Stimulated activated CD4-positive, alpha-beta T cell treated with anti-CD3 and anti-CD28 coated beads, Interleukin-4, amount 100 ng/mL, for 1 hour (primary cell): ENCODE results near the gene IMPG2.
"Not testable (repeated sequence)": the region's sequence is repeated elsewhere in the genome, so short reads cannot be mapped to it uniquely, and the experiment has no call there.

Experiments used
- DNase-seq: peaks from one replicate; pipeline ENCODE4 v3.0.0-alpha.2; 2020

IMPG2 gene

GRCh38 chr3:101320475-101320874 lies at the start of gene IMPG2:
IMPG2 (minus strand) TSS chr3:101320575; CDS start chr3:101320372, 203 bp downstream.
- no peak for DNase-seq

- no peak for DNase-seq
Measured at GRCh38 chr3:101362406-101362805, 42.0 kb upstream of the IMPG2 start.

GRCh38 chr3:101351829-101352228 lies 31.5 kb upstream of the IMPG2 start:
- no peak for DNase-seq

- no peak for DNase-seq
Measured at GRCh38 chr3:101340591-101340990, 20.2 kb upstream of the IMPG2 start.

GRCh38 chr3:101333883-101334282 lies 13.5 kb upstream of the IMPG2 start:
- no peak for DNase-seq

GRCh38 chr3:101329016-101329673 lies 8.8 kb upstream of the IMPG2 start:
- DNase-seq = no peak

GRCh38 chr3:101325393-101326134 lies 5.2 kb upstream of the IMPG2 start:
- DNase-seq = no peak

- no peak for DNase-seq
Measured at GRCh38 chr3:101319531-101319930, 844 bp downstream of the IMPG2 start.

GRCh38 chr3:101312545-101312944 lies 7.8 kb downstream of the IMPG2 start:
- DNase-seq = no peak

GRCh38 chr3:101311676-101312075 lies 8.7 kb downstream of the IMPG2 start:
- no peak for DNase-seq

GRCh38 chr3:101310978-101311375 lies 9.4 kb downstream of the IMPG2 start:
- DNase-seq = no peak

GRCh38 chr3:101308147-101308772 lies 12.1 kb downstream of the IMPG2 start:
- not testable (repeated sequence) for DNase-seq

GRCh38 chr3:101303836-101304235 lies 16.5 kb downstream of the IMPG2 start:
- no peak for DNase-seq

- no peak for DNase-seq
Measured at GRCh38 chr3:101303089-101303731, 17.2 kb downstream of the IMPG2 start.

GRCh38 chr3:101300073-101300472 lies 20.3 kb downstream of the IMPG2 start:
- DNase-seq = no peak

GRCh38 chr3:101292027-101292426 lies 28.3 kb downstream of the IMPG2 start:
- DNase-seq = no peak

GRCh38 chr3:101288294-101288693 lies 32.1 kb downstream of the IMPG2 start:
- DNase-seq = no peak

- DNase-seq = no peak
Measured at GRCh38 chr3:101284757-101285156, 35.6 kb downstream of the IMPG2 start.

- DNase-seq = no peak
Measured at GRCh38 chr3:101281521-101282030, 38.8 kb downstream of the IMPG2 start.

- no peak for DNase-seq
Measured at GRCh38 chr3:101279765-101280385, 40.5 kb downstream of the IMPG2 start.

GRCh38 chr3:101279162-101279561 lies 41.2 kb downstream of the IMPG2 start:
- DNase-seq = no peak

GRCh38 chr3:101278727-101279126 lies 41.6 kb downstream of the IMPG2 start:
- DNase-seq = no peak

- DNase-seq = no peak
Measured at GRCh38 chr3:101273608-101274007, 46.8 kb downstream of the IMPG2 start.
